ENCODE data around the gene MTNR1B. TPM values are rescaled to one million over a fixed set of nuclear protein-coding genes. Genes with fewer than 3 reads are reported as not detected.

MTNR1B gene
- total RNA-seq, 6 donors from 2014 or later: not detected

DNA sequence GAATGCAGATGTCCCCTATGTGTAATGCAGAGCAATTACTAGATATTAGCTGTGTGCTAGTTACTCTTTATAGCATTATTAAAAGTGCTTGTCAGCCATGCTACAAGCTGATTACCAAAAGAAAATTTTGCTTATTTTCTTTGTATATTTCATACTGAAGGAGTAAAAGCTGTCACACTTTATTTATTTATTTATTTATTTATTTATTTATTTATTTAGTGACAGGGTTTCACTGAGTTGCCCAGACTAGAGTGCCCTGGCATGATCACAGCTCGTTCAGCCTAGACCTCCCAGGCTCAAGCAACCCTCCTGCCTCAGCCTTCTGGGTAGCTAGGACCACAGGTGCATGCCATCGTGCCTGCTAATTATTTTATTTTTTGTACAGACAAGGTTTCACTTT, 4.3 kb upstream of the MTNR1B start:
- WGBS, 2 donors: 76 to 79% methylated on average over 2 of the region's 2 CpGs
- no peak for DNase-seq

DNA sequence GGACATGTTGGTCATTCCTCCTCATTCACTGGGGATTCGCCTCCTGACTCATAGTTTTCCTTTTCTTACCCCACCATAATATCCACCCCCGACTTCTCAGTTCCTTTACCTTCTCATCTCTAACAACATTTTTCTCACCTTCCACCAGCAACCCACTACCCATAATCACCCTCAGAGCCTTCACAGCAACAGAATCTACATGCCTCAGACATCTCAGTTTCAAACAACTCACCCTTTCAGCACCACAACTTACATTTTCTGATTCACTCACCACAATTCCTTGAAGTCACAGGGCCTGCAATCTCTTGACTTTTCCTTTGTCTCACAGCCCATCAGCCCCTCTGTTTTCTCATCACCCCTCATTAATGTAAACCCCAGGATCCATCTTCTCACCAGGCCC, 2.3 kb upstream of the MTNR1B start:
- ATAC-seq (ENCODE audit: low FRiP score in 2 of 2): no peak
- 90 to 100% methylated on average over 2 of the region's 2 CpGs for WGBS, 2 donors

More for the DNA sequence above, 4.3 kb upstream of the MTNR1B start:
- TF ChIP-seq, protein P1, sequence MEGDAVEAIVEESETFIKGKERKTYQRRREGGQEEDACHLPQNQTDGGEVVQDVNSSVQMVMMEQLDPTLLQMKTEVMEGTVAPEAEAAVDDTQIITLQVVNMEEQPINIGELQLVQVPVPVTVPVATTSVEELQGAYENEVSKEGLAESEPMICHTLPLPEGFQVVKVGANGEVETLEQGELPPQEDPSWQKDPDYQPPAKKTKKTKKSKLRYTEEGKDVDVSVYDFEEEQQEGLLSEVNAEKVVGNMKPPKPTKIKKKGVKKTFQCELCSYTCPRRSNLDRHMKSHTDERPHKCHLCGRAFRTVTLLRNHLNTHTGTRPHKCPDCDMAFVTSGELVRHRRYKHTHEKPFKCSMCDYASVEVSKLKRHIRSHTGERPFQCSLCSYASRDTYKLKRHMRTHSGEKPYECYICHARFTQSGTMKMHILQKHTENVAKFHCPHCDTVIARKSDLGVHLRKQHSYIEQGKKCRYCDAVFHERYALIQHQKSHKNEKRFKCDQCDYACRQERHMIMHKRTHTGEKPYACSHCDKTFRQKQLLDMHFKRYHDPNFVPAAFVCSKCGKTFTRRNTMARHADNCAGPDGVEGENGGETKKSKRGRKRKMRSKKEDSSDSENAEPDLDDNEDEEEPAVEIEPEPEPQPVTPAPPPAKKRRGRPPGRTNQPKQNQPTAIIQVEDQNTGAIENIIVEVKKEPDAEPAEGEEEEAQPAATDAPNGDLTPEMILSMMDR (IDR thresholded peaks at IDR 0.05): no peak
- TF ChIP-seq POLR2A (IDR thresholded peaks at IDR 0.05) (no peak), POLR2AphosphoS5 (IDR thresholded peaks at IDR 0.05) (no peak), EP300 (IDR thresholded peaks at IDR 0.05) (no peak)
- Histone ChIP-seq H3K9me3 (no peaks in the 10 kb centered on the region), H3K36me3 (no peaks in the 10 kb centered on the region), H3K4me3 (no peak overlapping the region), H3K27me3 (peaks cover 0 to 9% (median 3%) of the 10 kb centered on the region in 4 donors), H3K27ac (no peak overlapping the region), H3K4me1 (peaks cover 0 to 5% (median 0%) of the 10 kb centered on the region in 4 donors)
- ATAC-seq (ENCODE audit: low FRiP score in 2 of 2): no peak

DNA sequence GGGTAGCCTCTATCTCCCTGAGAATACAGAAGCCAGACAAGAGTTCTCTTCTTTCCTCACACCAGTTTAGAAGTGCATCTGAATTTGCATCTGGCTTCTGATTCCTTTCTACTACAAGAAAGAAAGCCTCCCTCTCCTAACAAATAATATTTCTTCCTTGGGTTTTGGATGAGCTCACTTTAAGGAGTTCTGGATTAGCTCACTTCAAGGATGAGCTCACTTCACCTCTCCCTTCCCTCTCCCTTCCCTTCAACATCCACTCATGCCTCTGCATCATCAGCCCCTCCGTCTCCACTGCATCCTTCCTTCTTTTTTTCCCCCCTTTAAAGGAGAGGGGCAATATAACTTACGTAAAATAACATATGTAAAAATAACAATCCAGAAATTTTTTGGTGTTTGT, 1.6 kb upstream of the MTNR1B start:
- DNase-seq: no peak
- no peak overlapping the region for H3K27ac ChIP-seq
- H3K27me3 ChIP-seq: peaks cover 0 to 9% (median 3%) of the 10 kb centered on the region in 4 donors
- ATAC-seq (ENCODE audit: low FRiP score in 2 of 2): no peak
- H3K4me3 ChIP-seq: no peak overlapping the region
- peaks cover 0 to 5% (median 0%) of the 10 kb centered on the region in 4 donors for H3K4me1 ChIP-seq
- TF ChIP-seq POLR2AphosphoS5 (IDR thresholded peaks at IDR 0.05) (no peak), POLR2A (IDR thresholded peaks at IDR 0.05) (no peak), EP300 (IDR thresholded peaks at IDR 0.05) (no peak)
- TF ChIP-seq, protein P1 (IDR thresholded peaks at IDR 0.05): no peak
- WGBS, 2 donors: 80 to 92% methylated on average over 2 of the region's 2 CpGs
- no peaks in the 10 kb centered on the region for H3K36me3 ChIP-seq
- no peaks in the 10 kb centered on the region for H3K9me3 ChIP-seq

More for the DNA sequence above, 2.3 kb upstream of the MTNR1B start:
- H3K36me3 ChIP-seq: no peaks in the 10 kb centered on the region
- no peak overlapping the region for H3K27ac ChIP-seq
- no peak for DNase-seq
- peaks cover 0 to 9% (median 3%) of the 10 kb centered on the region in 4 donors for H3K27me3 ChIP-seq
- H3K4me1 ChIP-seq: peaks cover 0 to 5% (median 0%) of the 10 kb centered on the region in 4 donors
- H3K9me3 ChIP-seq: no peaks in the 10 kb centered on the region
- no peak for TF ChIP-seq POLR2A (IDR thresholded peaks at IDR 0.05)
- TF ChIP-seq, protein P1 (IDR thresholded peaks at IDR 0.05): no peak
- no peak overlapping the region for H3K4me3 ChIP-seq

DNA sequence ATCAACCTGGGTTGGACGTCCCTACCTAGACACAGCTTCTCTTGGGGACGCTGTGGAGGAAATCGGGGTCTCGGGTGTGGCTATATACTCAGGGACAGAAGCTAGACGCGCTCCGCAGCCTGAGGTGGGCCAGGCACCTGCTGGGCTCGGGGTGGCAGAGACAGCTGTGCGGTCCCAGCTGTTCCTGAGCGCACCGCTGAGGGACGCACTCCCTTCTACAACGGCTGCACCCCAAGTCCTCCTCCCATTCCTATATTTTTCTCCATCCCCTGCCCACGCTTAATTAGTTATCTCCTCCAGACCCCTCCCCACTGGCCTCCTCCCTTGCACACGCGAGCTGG, 188 bp upstream of the MTNR1B start:
- DNase-seq (peak in 1 of 2 donors; percentile 36), ATAC-seq (ENCODE audit: low FRiP score in 2 of 2) (no peak)
- Histone ChIP-seq H3K4me3 (no peak overlapping the region), H3K36me3 (no peaks in the 10 kb centered on the region), H3K27me3 (peaks cover 0 to 9% (median 3%) of the 10 kb centered on the region in 4 donors), H3K9me3 (no peaks in the 10 kb centered on the region), H3K27ac (no peak overlapping the region), H3K4me1 (peaks cover 0 to 5% (median 0%) of the 10 kb centered on the region in 4 donors)
- WGBS, 2 donors: 14 to 19% methylated on average over 14 to 16 of the region's 16 CpGs
- no peak for TF ChIP-seq POLR2A (IDR thresholded peaks at IDR 0.05)

DNA sequence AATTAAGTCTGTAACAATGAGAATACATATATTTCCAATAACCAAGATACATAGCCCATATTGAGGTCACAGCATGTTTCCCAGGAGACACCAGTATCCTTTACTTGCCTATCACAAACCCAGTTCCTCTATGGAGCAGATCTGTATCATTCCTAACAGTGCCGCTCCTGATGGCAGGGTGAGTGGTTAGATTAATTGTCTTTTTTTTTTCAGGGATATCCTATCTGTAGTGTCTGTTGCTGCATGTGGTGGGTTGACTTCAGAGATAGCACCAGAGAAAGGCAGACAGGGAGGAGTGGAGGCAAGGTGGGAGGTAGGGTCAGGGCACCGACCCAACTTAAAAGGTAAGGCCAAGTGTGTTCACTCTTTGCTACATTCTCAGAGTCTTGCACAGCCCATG, 2.8 kb downstream of the MTNR1B start:
- Histone ChIP-seq H3K27ac (no peak overlapping the region), H3K4me1 (peaks cover 0 to 5% (median 0%) of the 10 kb centered on the region in 4 donors), H3K9me3 (no peaks in the 10 kb centered on the region), H3K27me3 (peaks cover 0 to 9% (median 3%) of the 10 kb centered on the region in 4 donors), H3K36me3 (no peaks in the 10 kb centered on the region), H3K4me3 (no peak overlapping the region)
- DNase-seq: no peak
- ATAC-seq (ENCODE audit: low FRiP score in 2 of 2): no peak
- TF ChIP-seq EP300 (IDR thresholded peaks at IDR 0.05) (no peak), POLR2A (IDR thresholded peaks at IDR 0.05) (no peak), POLR2AphosphoS5 (IDR thresholded peaks at IDR 0.05) (no peak)
- WGBS, 2 donors: 54 to 74% methylated on average over 2 of the region's 2 CpGs

DNA sequence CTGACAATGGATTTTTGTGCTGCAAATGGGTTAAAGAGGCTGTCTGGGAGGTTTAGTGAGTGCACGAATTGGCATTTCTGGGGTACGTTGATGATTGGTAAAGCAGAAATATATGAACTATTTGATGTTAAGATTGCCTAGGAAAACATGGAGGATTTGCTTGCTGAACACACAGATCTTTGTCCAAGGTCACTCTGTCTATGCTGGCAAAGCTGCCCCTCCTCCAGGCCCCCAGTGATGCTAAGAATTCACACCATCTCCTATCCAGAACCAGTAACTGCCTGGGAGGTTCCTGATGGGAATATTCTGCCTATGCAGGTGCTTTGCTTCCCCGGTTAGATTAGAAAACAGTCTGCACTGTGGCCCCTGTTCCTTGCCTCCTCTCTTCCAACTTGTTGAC, 5.8 kb downstream of the MTNR1B start:
- ATAC-seq (ENCODE audit: low FRiP score in 2 of 2): no peak
- 88 to 94% methylated on average over 3 of the region's 3 CpGs for WGBS, 2 donors

More for the DNA sequence above, 5.8 kb downstream of the MTNR1B start:
- no peak for DNase-seq
- Histone ChIP-seq H3K27ac (no peak overlapping the region), H3K36me3 (no peaks in the 10 kb centered on the region), H3K4me3 (no peak overlapping the region), H3K9me3 (no peaks in the 10 kb centered on the region), H3K4me1 (no peaks in the 10 kb centered on the region), H3K27me3 (no peaks in the 10 kb centered on the region)
- TF ChIP-seq POLR2A (IDR thresholded peaks at IDR 0.05) (no peak), EP300 (IDR thresholded peaks at IDR 0.05) (no peak), POLR2AphosphoS5 (IDR thresholded peaks at IDR 0.05) (no peak)
- TF ChIP-seq, protein P1 (IDR thresholded peaks at IDR 0.05): no peak

All from upper lobe of left lung (tissue), 6 donors.